OCI-LY1 (cell line): ENCODE data around the gene RAB36.

Experiments
- H2AFZ ChIP-seq: fragments of 200-600 bp; sonication (generic), shearing (Covaris generic); 2 replicates; pipeline ENCODE4 v1.6.0; 2014; ENCODE audit warnings: antibody characterized with exemption, mild to moderate bottlenecking, low read length
- H3F3A ChIP-seq: fragments of 200-600 bp; sonication (generic), shearing (Covaris generic); 2 replicates; pipeline ENCODE4 v1.6.0; 2014; ENCODE audit warnings: mild to moderate bottlenecking, antibody characterized with exemption, low read length, moderate library complexity; ENCODE audit not compliant: insufficient read depth
- H3K27ac ChIP-seq: fragments of 200-600 bp; sonication (generic); 2 replicates; pipeline ENCODE4 v1.5.1; 2014; ENCODE audit warnings: low read length, mixed run types, mild to moderate bottlenecking, low read depth; ENCODE audit not compliant: poor library complexity, severe bottlenecking
- H3K27me3 ChIP-seq: fragments of 200-600 bp; sonication (generic); 2 replicates; pipeline ENCODE4 v1.6.0; 2014; ENCODE audit warnings: antibody characterized with exemption, mild to moderate bottlenecking, low read length, moderate library complexity; ENCODE audit not compliant: insufficient read depth
- H3K36me3 ChIP-seq: fragments of 200-600 bp; sonication (generic); 2 replicates; pipeline ENCODE4 v1.6.1; 2014; ENCODE audit warnings: mild to moderate bottlenecking, antibody characterized with exemption, low read length, moderate library complexity, mixed read lengths; ENCODE audit not compliant: insufficient read depth
- H3K4me1 ChIP-seq: fragments of 200-600 bp; sonication (generic); 2 replicates; pipeline ENCODE4 v1.5.1; 2014; ENCODE audit warnings: mild to moderate bottlenecking, low read length, moderate library complexity; ENCODE audit not compliant: insufficient read depth, severe bottlenecking
- H3K4me2 ChIP-seq: fragments of 200-600 bp; sonication (generic), shearing (Covaris generic); 2 replicates; pipeline ENCODE4 v1.6.1; 2014; ENCODE audit warnings: low read length
- H3K4me3 ChIP-seq: fragments of 200-600 bp; sonication (generic); 2 replicates; pipeline ENCODE4 v1.5.1; 2014; ENCODE audit warnings: low read length, low read depth, mild to moderate bottlenecking, mixed read lengths; ENCODE audit not compliant: poor library complexity, severe bottlenecking
- H3K79me2 ChIP-seq: fragments of 200-600 bp; shearing (Covaris generic); 2 replicates; pipeline ENCODE4 v1.6.1; 2016; ENCODE audit warnings: mixed run types, low read length, mixed read lengths; ENCODE audit not compliant: insufficient read depth
- H3K9ac ChIP-seq: fragments of 200-600 bp; sonication (generic), shearing (Covaris generic); 2 replicates; pipeline ENCODE4 v1.6.1; 2014; ENCODE audit warnings: mild to moderate bottlenecking, low read length, mixed read lengths
- H3K9me2 ChIP-seq: fragments of 200-600 bp; sonication (generic), shearing (Covaris generic); 2 replicates; pipeline ENCODE4 v1.6.1; 2014; ENCODE audit warnings: low read depth, mild to moderate bottlenecking, low read length, mixed read lengths
- H3K9me3 ChIP-seq: fragments of 200-600 bp; shearing (Covaris generic); 2 replicates; pipeline ENCODE4 v1.6.1; 2014; ENCODE audit warnings: low read length, mixed read lengths
- H4K20me1 ChIP-seq: fragments of 200-600 bp; sonication (generic), shearing (Covaris generic); 2 replicates; pipeline ENCODE4 v1.6.0; 2016; ENCODE audit warnings: mild to moderate bottlenecking, low read length; ENCODE audit not compliant: insufficient read depth
- EZH2 ChIP-seq: fragments of 200-600 bp; sonication (generic), shearing (Covaris generic); IDR thresholded peaks from 2 replicates; pipeline ENCODE4 v1.8.0; 2017; ENCODE audit warnings: borderline replicate concordance, mixed run types, mild to moderate bottlenecking, antibody characterized with exemption, low read length, moderate library complexity, mixed read lengths
- TF ChIP-seq, protein P1 (sequence below): fragments of 200-600 bp; sonication (generic), shearing (Covaris generic); IDR thresholded peaks from 2 replicates; pipeline ENCODE4 v1.5.1; 2017; ENCODE audit warnings: mild to moderate bottlenecking, antibody characterized with exemption, low read length, moderate library complexity, mixed read lengths

The RAB36 gene

DNA sequence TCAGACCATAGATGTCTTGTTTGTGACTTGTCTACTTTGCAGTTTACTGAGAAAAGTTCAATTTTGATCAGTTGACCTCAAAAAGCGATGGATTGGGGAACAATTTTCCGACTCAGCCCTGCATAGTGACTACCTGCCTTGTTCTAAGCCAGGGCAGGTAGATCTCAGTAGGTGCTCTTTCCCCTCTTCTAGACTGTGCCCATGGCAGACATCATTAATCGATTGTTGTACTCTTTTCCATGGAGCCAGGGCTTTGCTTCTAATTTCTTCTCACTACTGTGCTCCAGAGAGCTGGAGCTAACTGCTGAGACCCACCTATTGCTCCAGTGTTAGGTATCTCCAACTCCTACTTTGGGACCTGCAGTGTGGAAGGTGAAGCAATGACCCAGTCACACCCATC is 9.9 kb downstream of the RAB36 start:
- H4K20me1 ChIP-seq: no peaks in the 10 kb centered on the region
- TF ChIP-seq EZH2: no peak
- TF ChIP-seq, protein P1, sequence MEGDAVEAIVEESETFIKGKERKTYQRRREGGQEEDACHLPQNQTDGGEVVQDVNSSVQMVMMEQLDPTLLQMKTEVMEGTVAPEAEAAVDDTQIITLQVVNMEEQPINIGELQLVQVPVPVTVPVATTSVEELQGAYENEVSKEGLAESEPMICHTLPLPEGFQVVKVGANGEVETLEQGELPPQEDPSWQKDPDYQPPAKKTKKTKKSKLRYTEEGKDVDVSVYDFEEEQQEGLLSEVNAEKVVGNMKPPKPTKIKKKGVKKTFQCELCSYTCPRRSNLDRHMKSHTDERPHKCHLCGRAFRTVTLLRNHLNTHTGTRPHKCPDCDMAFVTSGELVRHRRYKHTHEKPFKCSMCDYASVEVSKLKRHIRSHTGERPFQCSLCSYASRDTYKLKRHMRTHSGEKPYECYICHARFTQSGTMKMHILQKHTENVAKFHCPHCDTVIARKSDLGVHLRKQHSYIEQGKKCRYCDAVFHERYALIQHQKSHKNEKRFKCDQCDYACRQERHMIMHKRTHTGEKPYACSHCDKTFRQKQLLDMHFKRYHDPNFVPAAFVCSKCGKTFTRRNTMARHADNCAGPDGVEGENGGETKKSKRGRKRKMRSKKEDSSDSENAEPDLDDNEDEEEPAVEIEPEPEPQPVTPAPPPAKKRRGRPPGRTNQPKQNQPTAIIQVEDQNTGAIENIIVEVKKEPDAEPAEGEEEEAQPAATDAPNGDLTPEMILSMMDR: no peak
- H3K79me2 ChIP-seq: no peaks in the 10 kb centered on the region

DNA sequence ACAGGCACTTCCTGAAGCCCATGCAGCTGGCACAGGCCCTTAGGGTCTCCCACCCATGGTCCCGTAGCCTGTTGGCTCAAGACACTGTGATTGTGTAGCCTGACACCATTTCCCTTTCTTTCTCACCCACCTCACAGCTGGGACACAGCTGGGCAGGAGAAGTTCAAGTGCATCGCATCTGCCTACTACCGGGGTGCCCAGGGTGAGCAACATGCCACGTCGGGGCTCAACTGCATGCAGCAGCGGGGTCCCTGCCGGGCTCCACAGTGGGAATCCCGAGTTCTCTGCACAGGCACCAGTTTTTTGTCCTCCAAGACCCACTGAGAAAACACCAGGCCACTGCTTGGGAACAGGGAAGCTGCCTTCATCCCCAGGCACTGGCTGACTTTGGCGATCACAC is 10.6 kb downstream of the RAB36 start:
- no peak overlapping the region for H3K4me2 ChIP-seq
- no peaks in the 10 kb centered on the region for H4K20me1 ChIP-seq
- no peak overlapping the region for H3K27ac ChIP-seq
- no peak overlapping the region for H3K4me3 ChIP-seq
- no peak overlapping the region for H3K9ac ChIP-seq
- H2AFZ ChIP-seq: no peak overlapping the region
- no peaks in the 10 kb centered on the region for H3F3A ChIP-seq
- H3K27me3 ChIP-seq: no peaks in the 10 kb centered on the region
- no peaks in the 10 kb centered on the region for H3K9me3 ChIP-seq
- H3K36me3 ChIP-seq: no peaks in the 10 kb centered on the region
- H3K9me2 ChIP-seq: no peaks in the 10 kb centered on the region
- H3K79me2 ChIP-seq: no peaks in the 10 kb centered on the region
- no peak for TF ChIP-seq EZH2
- TF ChIP-seq, protein P1: no peak
- peaks cover 34% of the 10 kb centered on the region for H3K4me1 ChIP-seq

More for the DNA sequence above, 9.9 kb downstream of the RAB36 start:
- Histone ChIP-seq H3K9me2 (no peaks in the 10 kb centered on the region), H3K9ac (no peak overlapping the region), H3K27ac (no peak overlapping the region), H3K4me3 (no peak overlapping the region), H3F3A (no peaks in the 10 kb centered on the region), H3K4me1 (peaks cover 34% of the 10 kb centered on the region), H3K9me3 (no peaks in the 10 kb centered on the region), H2AFZ (no peak overlapping the region), H3K27me3 (no peaks in the 10 kb centered on the region), H3K4me2 (no peak overlapping the region), H3K36me3 (no peaks in the 10 kb centered on the region)

DNA sequence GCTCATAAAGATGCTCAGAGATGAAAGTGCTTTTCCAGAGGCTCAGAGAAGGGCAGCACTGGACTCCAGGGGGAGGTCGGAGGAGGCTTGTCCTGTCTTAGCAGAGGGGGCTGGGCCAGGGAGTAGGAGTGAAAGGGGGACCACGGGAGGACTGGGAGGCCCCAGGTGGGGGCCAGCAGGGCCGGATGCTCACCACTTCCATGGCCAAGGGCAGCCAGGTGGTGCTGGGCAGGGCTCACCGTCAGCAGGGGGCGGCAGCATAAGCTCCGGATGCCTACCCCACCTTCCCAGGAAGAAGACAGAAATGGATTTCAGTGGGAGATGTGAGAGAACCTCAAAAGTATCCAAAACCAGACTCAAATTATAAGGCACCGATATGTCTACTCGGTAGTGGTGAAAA is 11.0 kb downstream of the RAB36 start:
- no peak overlapping the region for H2AFZ ChIP-seq
- H3K9me3 ChIP-seq: no peaks in the 10 kb centered on the region
- no peak overlapping the region; the same call in 1 of the 2 replicates for H3K9ac ChIP-seq
- no peaks in the 10 kb centered on the region for H3K36me3 ChIP-seq
- no peaks in the 10 kb centered on the region for H3K27me3 ChIP-seq
- peak overlapping the region; percentile 45 for H3K4me2 ChIP-seq
- no peak overlapping the region for H3K4me3 ChIP-seq
- no peak overlapping the region for H3K27ac ChIP-seq
- no peaks in the 10 kb centered on the region for H3K79me2 ChIP-seq
- H3K9me2 ChIP-seq: no peaks in the 10 kb centered on the region
- no peaks in the 10 kb centered on the region for H3F3A ChIP-seq
- H3K4me1 ChIP-seq: peaks cover 34% of the 10 kb centered on the region
- no peaks in the 10 kb centered on the region for H4K20me1 ChIP-seq
- TF ChIP-seq, protein P1: no peak; the same call in 1 of the 2 replicates
- no peak for TF ChIP-seq EZH2
